Bone marrow (tissue), 2 donors: ENCODE measurements around the gene MAPK8IP3.
"Not testable (repeated sequence)": the region's sequence is repeated elsewhere in the genome, so short reads cannot be mapped to it uniquely, and the experiment has no call there.

Experiments
- DNase-seq, 2 donors: peaks; one replicate each; lab custom pipeline; 2025; lab: John Stamatoyannopoulos, UW

MAPK8IP3 gene

GRCh38 chr16:1678500-1679098, 27.4 kb upstream of the MAPK8IP3 start:
- DNase-seq: peak in 1 of 2 donors; percentile 46

GRCh38 chr16:1680361-1680760, 25.6 kb upstream of the MAPK8IP3 start:
- DNase-seq: no peak

- DNase-seq: no peak
Observed at GRCh38 chr16:1681032-1681431, 25.0 kb upstream of the MAPK8IP3 start.

GRCh38 chr16:1687427-1688316, 18.3 kb upstream of the MAPK8IP3 start:
- no peak for DNase-seq

- DNase-seq: no peak
Observed at GRCh38 chr16:1688807-1689560, 17.0 kb upstream of the MAPK8IP3 start.

GRCh38 chr16:1689853-1690252, 16.1 kb upstream of the MAPK8IP3 start:
- no peak for DNase-seq

GRCh38 chr16:1690810-1691209, 15.2 kb upstream of the MAPK8IP3 start:
- DNase-seq: no peak

GRCh38 chr16:1691276-1691675, 14.7 kb upstream of the MAPK8IP3 start:
- DNase-seq: no peak

- DNase-seq: no peak
Observed at GRCh38 chr16:1691956-1692355, 14.0 kb upstream of the MAPK8IP3 start.

GRCh38 chr16:1696863-1697262, 9.1 kb upstream of the MAPK8IP3 start:
- no peak for DNase-seq

GRCh38 chr16:1698680-1699079, 7.3 kb upstream of the MAPK8IP3 start:
- no peak for DNase-seq

GRCh38 chr16:1700246-1700645, 5.7 kb upstream of the MAPK8IP3 start:
- no peak for DNase-seq

- DNase-seq: no peak
Observed at GRCh38 chr16:1701216-1701878, 4.6 kb upstream of the MAPK8IP3 start.

- not testable (repeated sequence) for DNase-seq
Observed at GRCh38 chr16:1705324-1705687, 689 bp upstream of the MAPK8IP3 start.

GRCh38 chr16:1706386-1707192, 594 bp downstream of the MAPK8IP3 start:
- DNase-seq: no peak

GRCh38 chr16:1707193-1707790, 1.3 kb downstream of the MAPK8IP3 start:
- no peak for DNase-seq

- DNase-seq: no peak
Observed at GRCh38 chr16:1708083-1708767, 2.2 kb downstream of the MAPK8IP3 start.

GRCh38 chr16:1708768-1709180, 2.8 kb downstream of the MAPK8IP3 start:
- no peak for DNase-seq

GRCh38 chr16:1709356-1709755, 3.4 kb downstream of the MAPK8IP3 start:
- DNase-seq: no peak

GRCh38 chr16:1710811-1711507, 5.0 kb downstream of the MAPK8IP3 start:
- DNase-seq: no peak
